HG02852 (cell line): Measurements from ENCODE around the gene CBFA2T2.

Experiments used
- ATAC-seq: cut with Tn5 transposase; IDR thresholded peaks from one replicate; pipeline ENCODE4 v1.9.1; 2021; ENCODE audit warnings: mild to moderate bottlenecking, moderate library complexity; ENCODE audit not compliant: unreplicated experiment

CBFA2T2 gene

DNA sequence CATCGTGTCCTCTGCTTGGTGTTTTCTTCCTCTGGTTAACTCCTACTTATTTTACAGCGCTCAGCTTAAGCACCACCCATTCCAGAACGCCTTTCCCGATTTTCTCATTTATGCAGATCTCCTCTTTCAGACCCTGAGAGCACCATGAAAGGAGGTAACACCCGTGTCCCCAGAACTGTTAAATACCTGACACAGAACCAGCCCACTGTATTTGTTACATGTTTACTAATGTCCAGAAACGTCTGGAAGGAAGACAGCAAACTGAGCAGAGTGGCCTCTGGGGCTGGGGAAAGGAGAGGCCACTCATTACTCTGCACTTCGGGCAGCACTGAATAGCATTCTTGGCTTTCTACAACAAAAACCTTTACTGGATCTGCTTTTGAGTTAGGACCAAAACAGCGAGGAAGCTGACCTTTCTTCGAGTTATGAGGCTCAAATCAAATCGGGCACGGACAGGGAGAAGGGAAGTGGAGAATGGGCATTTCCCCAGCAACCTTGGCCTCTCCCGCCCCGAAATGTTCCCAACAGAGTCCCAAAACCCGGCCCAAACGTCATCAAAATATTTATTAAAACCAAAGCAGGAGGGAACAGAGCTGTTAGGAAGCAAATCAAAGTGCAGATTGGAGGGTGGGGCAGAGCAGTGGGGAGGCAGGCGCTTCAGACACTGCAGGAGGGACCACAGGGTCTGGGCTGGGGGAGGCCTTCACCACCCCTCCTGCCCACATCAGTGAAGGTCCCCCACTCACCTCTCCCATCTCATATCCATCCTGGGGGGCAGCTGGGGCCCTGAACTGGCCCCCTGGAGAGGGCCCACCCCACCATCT is 185.5 kb downstream of the CBFA2T2 start:
- ATAC-seq = no peak

- no peak for ATAC-seq
These were observed 186.2 kb downstream of the CBFA2T2 start for GRCh38 chr20:33676121-33676520.

GRCh38 chr20:33676652-33677645 is 187.1 kb downstream of the CBFA2T2 start:
- ATAC-seq = no peak

- no peak for ATAC-seq
These were observed 188.3 kb downstream of the CBFA2T2 start for GRCh38 chr20:33677991-33678702.

DNA sequence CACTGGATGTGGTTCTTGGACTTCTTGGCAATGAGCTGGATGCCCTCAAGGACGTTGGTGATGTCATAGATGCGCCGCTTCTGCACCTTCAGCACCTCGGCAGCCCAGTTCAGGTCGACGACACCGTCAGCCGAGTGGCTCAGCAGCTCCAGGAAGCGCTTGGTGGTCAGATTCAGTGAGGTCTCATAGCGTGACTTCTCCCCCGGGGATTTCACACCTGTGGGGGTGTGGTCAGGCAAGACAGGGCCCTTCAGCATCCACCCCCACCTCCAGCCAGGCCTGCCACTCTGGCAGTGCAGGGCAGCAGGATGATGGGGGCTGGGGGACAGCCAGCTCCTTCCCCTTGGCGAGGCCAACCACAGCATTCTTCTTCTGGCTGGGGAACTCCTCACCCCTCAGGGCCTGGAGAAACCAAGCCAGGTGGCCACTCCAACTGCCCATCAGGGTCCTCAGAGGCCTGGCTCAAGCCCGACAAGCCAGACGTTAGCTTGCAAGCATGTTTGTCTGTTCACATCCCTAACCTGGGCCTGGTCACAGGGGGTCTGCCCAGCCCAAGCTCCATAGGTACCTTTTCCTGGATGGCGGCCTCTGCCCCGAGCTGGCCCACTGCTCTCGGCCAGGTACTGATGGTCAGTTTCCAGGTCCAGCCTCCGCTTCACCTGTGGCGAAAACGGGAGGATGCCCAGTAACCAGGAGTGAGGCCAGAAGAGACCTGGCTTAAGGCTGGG is 190.0 kb downstream of the CBFA2T2 start:
- ATAC-seq = no peak

DNA sequence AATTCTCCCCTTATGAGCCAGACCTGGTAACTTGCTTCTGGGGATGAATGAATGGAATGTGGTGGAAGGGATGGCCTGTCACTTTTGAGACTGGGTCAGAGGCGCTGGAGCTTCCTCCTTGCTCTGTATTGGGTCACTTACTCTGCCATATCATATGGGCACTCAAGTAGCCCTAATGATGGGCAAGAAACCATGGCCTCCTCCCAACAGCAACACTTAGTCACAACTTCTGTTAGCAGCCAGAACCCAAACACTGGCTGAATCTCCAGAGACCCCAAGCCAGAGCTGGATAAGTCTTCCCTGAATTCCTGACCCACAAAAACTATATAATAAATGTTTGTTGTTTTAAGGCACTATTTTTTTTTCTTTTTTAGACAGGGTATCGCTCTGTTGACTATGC is 190.8 kb downstream of the CBFA2T2 start:
- no peak for ATAC-seq

- no peak for ATAC-seq
These were observed 191.4 kb downstream of the CBFA2T2 start for GRCh38 chr20:33681288-33681687.

DNA sequence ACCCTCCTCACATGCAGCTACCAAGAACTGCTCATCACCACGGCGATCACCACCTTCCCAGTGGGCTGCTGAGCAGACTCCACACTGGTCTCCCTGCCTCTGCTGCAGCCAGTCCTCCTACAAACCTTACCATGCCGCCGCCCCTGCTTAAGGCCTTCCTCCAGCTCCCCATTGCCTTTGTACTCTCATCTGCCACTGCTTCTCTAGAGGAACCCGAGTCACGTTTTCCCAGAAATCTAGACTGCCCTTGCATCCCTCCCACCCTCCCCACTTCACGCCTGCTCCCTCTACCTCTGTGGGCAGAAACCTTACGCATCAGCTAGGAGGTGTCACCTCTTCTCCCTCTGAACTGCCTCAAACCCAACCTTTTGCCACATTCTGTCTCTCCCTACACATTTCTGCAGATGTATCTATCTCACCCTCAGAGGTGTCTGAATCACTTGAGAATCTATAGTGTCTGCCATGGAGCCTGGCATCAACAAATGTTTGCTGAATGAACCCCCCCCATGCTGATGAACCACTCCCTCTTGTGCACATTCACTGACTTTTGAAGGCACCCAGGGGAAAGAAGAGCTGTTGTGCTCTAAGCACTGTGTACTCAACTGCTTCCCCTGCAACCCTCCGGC is 191.9 kb downstream of the CBFA2T2 start:
- no peak for ATAC-seq

DNA sequence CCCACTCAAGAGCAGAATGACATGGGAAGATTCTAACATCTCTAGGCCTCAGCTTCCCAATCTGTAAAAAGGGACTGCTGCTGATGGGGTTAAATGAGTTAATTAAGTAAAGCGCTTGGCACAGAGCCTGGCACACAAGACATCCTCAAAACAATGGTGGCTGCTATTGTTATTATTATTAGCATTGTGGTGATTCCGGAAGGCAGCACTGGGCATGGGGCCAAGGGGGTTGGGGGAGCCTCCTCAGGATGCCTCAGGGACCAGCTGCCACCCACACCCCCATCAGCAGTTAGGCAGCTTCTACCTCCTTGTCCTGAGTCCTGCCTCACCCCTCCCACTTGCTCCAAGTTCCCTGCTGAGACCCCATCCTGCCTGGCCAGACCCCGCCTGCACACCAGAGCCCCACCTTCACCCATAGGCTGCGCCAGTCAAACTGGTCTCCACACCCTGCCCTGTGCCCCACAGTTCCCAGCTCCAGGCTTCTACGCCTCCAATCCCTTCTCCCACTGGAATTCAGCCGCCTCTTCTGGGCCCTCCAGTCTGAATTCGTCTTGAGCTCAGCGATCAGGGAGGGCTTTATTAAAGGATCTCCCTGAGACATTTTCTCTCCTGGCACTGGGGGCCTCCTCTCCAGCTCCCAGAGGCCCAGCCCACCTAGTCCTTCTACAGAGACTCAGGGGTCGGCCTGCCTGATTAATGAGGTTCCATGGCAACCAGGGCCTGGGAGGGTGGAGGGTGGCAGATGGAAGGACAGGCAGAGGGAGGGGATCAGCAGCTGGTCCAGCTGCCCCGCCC is 194.8 kb downstream of the CBFA2T2 start:
- ATAC-seq = no peak

- peak; percentile 38 for ATAC-seq
These were observed 195.6 kb downstream of the CBFA2T2 start for GRCh38 chr20:33685328-33686099.

- peak; percentile 79 for ATAC-seq
These were observed 196.4 kb downstream of the CBFA2T2 start, which contains the start of gene E2F1 for GRCh38 chr20:33686100-33686983. Gene E2F1 (minus strand): TSS chr20:33686385. CDS start chr20:33686264, 121 bp downstream.

DNA sequence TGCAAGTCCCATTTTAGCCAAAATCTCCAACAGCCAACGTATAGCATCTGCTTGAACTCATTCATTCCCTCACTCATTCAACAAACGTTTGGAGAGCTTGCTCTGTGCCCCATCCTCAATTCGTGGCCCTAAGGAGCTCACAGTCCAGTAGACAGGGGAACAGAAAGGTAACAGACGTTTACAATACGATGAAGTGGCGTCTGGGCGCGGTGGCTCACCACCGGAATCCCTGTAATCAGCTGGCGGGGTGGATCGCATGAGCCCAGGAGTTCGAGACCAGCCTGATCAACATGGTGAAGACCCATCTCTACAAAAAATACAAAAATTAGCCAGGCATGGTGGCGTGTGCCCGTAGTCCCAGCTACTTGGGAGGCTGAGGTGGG is 197.1 kb downstream of the CBFA2T2 start:
- no peak for ATAC-seq

DNA sequence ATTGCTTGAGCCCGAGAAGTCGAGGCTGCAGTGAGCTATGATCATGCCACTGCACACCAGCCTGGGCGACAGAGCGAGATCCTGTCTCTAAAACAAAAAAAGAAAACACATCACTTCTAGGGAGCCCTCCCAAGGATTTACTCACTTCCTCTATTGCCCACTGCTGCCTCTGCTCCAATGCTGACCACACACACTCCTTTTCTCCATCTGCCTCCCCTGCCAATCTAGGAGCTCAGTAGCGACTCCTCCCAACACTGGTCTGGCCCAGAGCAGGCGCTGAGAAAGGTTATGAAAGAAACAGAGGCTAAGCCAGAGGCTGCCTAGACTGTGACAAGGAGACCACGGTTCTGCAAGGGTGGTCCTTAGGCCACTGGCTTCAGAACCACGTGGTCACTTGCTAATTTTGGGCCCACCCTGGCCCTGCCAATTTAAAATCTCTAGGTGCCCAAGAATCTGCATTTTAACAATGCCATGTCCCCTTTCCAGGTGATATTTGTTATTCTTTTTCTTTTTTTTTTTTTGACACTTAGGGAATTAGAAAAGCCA is 197.5 kb downstream of the CBFA2T2 start:
- no peak for ATAC-seq

DNA sequence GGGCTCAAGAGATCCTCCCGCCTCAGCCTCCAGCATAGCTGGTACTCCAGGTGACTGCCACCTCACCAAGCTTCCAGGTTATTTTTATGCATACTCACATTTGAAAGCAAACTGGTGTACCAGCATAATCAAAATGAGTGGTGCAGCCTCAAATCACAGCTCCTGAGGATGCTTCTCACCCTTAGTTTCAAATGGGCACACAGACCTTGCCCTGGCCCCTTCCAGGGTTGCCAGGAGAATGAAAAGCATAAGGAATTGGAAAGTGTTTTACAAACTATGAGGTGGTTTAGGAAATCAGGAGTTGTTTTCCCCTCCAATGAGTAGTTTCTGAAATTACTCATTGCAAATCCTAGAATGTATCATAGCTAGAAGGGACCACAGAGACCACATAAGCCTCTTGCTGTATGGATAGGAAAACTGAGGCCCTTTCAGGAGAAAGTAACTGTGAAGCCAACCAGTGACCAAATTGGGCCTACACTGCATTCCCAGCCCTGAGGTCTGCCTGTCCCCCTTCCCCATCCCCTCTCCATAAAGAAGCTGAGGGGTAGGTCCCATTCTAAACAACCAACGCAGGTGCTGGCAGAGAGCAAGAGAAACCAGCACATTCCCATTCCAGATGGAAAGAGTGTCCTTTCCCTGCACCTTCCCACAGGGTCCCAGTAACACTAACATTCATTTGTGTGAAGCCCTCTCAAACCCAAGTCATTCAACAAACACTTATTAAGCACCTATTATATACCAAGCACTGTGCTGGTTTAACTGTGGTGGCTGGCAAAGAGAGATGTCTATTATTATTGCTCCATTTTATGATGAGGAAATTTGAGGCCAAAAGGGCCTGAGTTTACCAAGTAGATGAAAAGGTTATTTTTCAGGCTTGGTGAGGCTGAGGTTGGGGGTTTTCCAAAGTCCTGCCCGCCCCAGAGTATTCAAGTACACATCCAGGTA is 198.4 kb downstream of the CBFA2T2 start:
- no peak for ATAC-seq

DNA sequence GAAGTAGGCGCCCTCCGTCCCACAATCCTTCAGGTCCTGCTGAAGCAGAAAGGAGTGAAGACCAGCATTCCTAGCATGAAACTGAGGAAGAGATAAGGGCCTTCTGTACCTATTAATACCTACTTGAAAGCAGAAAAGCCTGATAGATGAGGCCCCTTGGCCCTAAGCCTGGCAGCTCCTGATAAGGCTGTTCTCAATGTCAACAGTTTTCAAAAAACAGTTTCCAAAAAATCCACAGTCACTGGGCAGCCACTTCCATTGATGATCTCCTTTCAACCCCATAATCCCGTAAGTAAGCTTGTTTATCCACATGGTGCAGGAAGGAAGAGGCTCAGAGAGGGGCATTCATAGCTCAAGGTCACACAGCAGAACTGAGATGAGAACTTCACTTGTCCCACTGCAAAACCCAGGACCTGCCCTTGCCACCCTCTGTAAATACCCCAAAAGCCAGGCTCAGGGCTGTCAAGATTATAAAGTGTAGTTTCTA is 199.1 kb downstream of the CBFA2T2 start:
- ATAC-seq = no peak

- ATAC-seq = no peak
These were observed 199.6 kb downstream of the CBFA2T2 start for GRCh38 chr20:33689493-33689892.
